Stimulated activated naive CD4-positive, alpha-beta T cell (primary cell): Measurements from ENCODE around the gene RNU1-4.
"Not testable (repeated sequence)": the region's sequence is repeated elsewhere in the genome, so short reads cannot be mapped to it uniquely, and the experiment has no call there.

ENCODE experiments used
- DNase-seq, 6 experiments: peaks; one replicate each; lab custom pipeline; 2025; lab: John Stamatoyannopoulos, UW

RNU1-4 gene

GRCh38 chr1:16740047-16740964 is at the start of gene RNU1-4:
RNU1-4 (plus strand) TSS chr1:16740516.
- not testable (repeated sequence) for DNase-seq

DNA sequence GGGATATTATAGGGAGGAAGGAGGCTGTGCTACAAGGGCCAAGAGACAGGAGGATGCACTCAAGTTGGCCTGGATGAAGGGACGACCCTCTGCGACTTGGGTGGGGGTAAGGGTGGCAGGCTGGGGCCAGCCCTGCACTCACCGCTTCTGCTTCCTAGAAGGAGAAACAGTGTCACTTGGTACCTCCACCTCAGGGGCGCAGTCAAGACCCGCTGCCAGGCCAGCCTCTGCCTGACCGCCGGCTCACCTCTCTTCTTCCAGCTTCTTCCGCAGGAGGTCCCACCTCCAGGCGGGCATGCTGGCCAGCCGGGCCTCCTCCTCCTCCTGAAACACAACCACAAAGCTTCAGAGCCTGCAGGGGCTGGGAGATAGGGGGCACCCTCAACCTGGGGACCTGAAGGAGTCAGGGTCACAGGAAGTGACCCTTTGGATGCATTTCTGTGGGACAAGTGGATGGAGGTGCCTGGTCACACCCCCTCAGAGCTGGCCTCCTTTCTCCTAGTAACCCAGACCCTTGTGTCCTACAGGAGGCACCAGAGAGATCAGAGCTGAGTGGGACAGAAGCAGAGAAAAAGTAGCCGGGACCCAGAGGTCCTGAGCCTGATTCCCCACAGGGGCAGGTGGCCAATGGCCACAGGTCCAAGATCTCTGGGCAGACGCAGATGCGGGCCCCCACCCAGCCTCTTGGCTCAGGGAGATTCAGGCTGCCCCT is 49.2 kb upstream of the RNU1-4 start:
- not testable (repeated sequence) for DNase-seq

- not testable (repeated sequence) for DNase-seq
Observed at GRCh38 chr1:16692283-16692682, 48.0 kb upstream of the RNU1-4 start.

- DNase-seq = not testable (repeated sequence)
Observed at GRCh38 chr1:16692717-16693448, 47.4 kb upstream of the RNU1-4 start.

GRCh38 chr1:16693449-16694307 is 46.6 kb upstream of the RNU1-4 start:
- DNase-seq = not testable (repeated sequence)

DNA sequence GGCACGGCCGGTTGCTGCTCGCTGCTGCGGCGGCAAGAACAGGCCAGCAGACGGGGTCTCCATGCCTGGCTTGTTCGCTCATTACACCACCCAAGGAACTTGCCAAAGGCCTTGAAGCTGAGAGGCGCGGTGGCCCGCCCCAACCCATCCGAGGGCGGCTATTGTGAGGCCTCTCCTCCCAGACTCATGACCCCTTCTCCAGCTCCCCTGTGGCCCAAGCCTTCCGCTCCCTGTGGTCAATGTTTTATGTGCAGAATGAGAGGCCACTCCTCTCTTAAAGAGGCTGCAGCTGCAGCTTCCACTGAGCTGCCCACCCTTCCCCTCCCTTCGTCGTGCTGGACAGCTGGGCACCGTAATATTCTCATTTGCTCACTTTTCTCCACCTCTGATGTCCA is 46.0 kb upstream of the RNU1-4 start:
- DNase-seq = not testable (repeated sequence)

DNA sequence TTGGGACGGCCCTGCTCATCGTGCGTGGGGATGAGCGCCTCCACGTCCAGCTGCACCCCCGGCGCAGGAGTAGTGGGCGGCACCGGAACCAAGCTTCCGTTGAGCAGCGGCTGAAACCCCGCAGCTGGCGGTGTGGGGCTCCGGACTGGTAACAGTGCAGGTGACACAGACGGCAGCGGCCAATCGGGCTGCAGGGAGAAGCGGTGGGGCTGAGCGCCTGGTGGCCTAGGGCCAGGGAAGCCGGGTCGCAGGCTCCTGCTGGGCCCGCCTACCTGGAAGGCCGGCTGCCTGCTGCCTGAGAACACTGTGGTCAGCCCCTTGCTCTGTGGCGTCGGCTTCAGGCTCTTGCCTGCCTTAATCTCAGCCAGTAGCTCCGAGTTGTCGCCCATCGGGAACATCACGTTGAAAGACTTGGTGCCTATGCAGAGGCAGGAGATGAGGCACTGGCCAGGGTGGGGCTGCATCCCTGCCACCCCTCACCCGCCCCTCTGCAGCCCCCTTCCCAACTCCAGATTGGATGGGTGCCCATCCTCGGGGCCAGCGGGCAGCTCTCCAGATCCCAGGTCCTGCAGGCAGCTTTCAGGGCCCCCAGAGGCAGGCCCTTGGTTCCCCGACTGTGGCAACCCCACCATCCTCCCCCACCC is 43.7 kb upstream of the RNU1-4 start:
- not testable (repeated sequence) for DNase-seq

- not testable (repeated sequence) for DNase-seq
Observed at GRCh38 chr1:16697152-16697551, 43.2 kb upstream of the RNU1-4 start.

- DNase-seq = not testable (repeated sequence)
Observed at GRCh38 chr1:16699440-16699839, 40.9 kb upstream of the RNU1-4 start.

- not testable (repeated sequence) for DNase-seq
Observed at GRCh38 chr1:16700138-16700895, 40.0 kb upstream of the RNU1-4 start.

DNA sequence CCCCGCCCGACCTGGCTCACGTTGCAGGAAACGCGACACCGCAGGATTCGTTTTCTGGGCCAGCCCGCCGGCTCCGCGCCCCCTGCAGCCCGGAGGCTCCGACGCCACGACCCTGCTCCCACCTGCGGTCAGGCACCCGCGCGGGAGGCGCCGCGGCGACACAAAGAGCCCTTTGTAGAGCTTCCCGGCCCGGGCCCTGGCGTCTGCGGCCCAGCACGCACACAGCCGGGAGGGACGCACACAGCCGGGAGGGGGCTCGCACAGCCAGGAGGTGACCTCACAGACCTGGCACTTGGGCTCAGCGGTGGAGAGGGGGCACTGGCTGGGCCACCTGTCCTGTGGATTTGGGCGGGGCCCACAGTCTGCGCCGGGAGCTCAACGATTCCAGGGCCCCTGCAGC is 39.1 kb upstream of the RNU1-4 start:
- DNase-seq = not testable (repeated sequence)

DNA sequence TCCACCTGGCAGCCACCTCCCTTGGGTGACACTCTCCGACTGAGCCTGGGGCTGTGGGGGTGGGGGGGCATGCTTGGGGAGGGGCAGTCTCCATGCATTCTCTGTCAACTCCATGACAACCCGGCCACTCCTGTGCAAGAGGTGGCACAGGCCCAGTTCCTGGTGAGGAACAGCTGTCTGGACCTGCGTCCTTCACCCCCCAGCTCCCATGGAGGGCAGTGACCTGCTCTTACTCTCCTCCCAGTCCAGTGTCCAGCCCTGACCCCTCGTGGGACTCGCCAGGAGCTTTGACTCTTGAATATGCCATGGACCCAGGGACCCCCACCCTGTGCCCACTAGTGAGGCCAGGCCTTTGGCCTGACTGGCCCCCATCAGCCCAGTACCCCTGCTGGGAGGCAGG is 38.0 kb upstream of the RNU1-4 start:
- DNase-seq = not testable (repeated sequence)

- not testable (repeated sequence) for DNase-seq
Observed at GRCh38 chr1:16703141-16703540, 37.2 kb upstream of the RNU1-4 start.

DNA sequence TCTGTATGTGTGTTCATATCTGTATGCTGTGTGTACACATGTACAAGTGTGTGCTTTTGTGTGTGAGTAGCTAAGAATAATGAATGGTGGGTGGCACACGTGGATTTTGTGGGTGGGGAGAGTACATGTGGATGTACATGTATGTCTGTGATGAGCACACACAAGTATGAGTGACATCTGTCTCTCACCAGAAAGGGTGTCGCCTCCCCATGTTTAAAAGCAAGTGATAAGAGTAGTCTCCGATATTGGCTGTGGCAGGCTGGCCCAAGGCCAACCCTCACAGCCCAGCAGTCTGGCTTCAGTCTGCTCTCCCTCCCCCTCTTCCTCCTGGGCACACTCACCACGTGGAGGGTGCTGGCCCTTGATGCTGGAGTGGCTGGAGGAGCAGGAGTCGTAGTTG is 36.7 kb upstream of the RNU1-4 start:
- not testable (repeated sequence) for DNase-seq

DNA sequence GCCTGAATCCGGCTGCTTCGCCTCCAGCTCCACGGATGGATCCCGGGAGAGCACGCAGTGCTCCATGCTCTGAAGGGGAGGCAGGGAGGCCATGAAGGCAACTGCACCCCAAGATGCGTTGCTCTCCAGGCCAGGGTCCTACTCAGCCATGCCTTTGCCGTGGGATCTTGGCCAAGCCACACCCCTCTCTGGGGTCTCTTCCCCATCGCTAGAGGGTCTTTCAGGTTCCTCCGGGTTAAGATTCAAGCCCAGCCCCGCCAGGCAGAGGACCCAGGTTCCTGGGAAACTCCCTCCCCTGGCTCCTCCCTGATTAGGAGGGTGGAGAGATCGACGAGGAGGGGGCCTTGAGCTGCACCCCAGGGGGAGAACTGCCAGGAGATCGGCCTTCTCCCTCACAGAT is 36.2 kb upstream of the RNU1-4 start:
- not testable (repeated sequence) for DNase-seq

- DNase-seq = not testable (repeated sequence)
Observed at GRCh38 chr1:16704502-16705100, 35.7 kb upstream of the RNU1-4 start.

DNA sequence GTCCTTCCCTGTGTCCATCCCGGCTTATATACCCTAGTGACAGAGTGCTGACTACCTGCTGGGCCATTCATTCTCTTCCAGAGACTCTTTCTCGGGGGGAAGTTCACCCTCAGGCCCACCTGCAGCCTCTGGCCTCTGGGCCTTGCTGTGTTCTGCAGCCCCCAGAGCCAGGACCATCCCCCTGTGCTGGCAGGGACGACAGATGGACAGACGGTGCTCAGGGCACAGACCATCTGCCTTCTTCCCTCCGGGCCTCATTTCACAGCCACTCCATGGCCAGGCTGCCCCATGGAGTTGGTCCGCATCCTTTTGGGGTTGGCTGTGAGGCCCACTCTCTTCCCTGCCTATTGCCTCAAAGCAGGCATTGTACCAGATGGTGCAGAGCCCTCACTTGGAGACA is 34.0 kb upstream of the RNU1-4 start:
- not testable (repeated sequence) for DNase-seq

GRCh38 chr1:16707130-16708093 is 32.9 kb upstream of the RNU1-4 start:
- peak in 1 of 6 experiments; percentile 39 for DNase-seq
